Hepatocyte (in vitro differentiated cells): ENCODE results near the gene SMIM38. TPM values are rescaled to one million over a fixed set of nuclear protein-coding genes. Genes with fewer than 3 reads are reported as not detected.

Experiments
- DNase-seq: peaks from one replicate; pipeline ENCODE4 v3.0.0-alpha.2; 2016; ENCODE audit warnings: low spot score
- H2AFZ ChIP-seq: fragments of 200-600 bp; sonication (generic); 2 replicates; pipeline ENCODE4 v1.6.0; 2016; ENCODE audit warnings: antibody characterized with exemption, mild to moderate bottlenecking
- H3K27ac ChIP-seq: fragments of 200-600 bp; sonication (generic); 2 replicates; pipeline ENCODE4 v1.5.1; 2016; ENCODE audit warnings: mild to moderate bottlenecking
- H3K27me3 ChIP-seq: fragments of 200-600 bp; sonication (generic); 2 replicates; pipeline ENCODE4 v1.6.1; 2016
- H3K36me3 ChIP-seq: fragments of 200-600 bp; sonication (generic); replicated peaks from 2 replicates; pipeline ENCODE4 v1.5.1; 2016; ENCODE audit warnings: low read depth; ENCODE audit not compliant: insufficient read depth
- H3K4me1 ChIP-seq: fragments of 200-600 bp; sonication (generic); 2 replicates; pipeline ENCODE4 v1.5.1; 2016; ENCODE audit warnings: mild to moderate bottlenecking, moderate library complexity; ENCODE audit not compliant: insufficient read depth
- H3K4me2 ChIP-seq: fragments of 200-600 bp; sonication (generic); 2 replicates; pipeline ENCODE4 v1.6.0; 2016
- H3K4me3 ChIP-seq: fragments of 200-600 bp; sonication (generic); 2 replicates; pipeline ENCODE4 v1.5.1; 2016; ENCODE audit warnings: mild to moderate bottlenecking
- H3K79me2 ChIP-seq: fragments of 200-600 bp; sonication (generic); 2 replicates; pipeline ENCODE4 v1.6.0; 2017; ENCODE audit warnings: mild to moderate bottlenecking
- H3K9me2 ChIP-seq: fragments of 200-600 bp; sonication (generic); replicated peaks from 2 replicates; pipeline ENCODE4 v1.6.0; 2017; ENCODE audit warnings: mild to moderate bottlenecking; ENCODE audit not compliant: insufficient read depth
- H3K9me3 ChIP-seq: fragments of 200-600 bp; sonication (generic); 2 replicates; pipeline ENCODE4 v1.5.1; 2016; ENCODE audit warnings: low read depth, mild to moderate bottlenecking
- H4K20me1 ChIP-seq: fragments of 200-600 bp; sonication (generic); 2 replicates; pipeline ENCODE4 v1.6.0; 2016; ENCODE audit warnings: mild to moderate bottlenecking; ENCODE audit not compliant: insufficient read depth, poor library complexity, severe bottlenecking
- EZH2 ChIP-seq: fragments of 200-600 bp; sonication (generic); IDR thresholded peaks from 2 replicates; pipeline ENCODE4 v1.6.1; 2016; ENCODE audit warnings: antibody characterized with exemption, mild to moderate bottlenecking, borderline replicate concordance
- EZH2phosphoT487 ChIP-seq: fragments of 200-600 bp; sonication (generic); IDR thresholded peaks from one replicate; pipeline ENCODE4 v1.6.1; 2018; ENCODE audit warnings: antibody characterized with exemption, mild to moderate bottlenecking, low read depth, moderate library complexity; ENCODE audit not compliant: unreplicated experiment, severe bottlenecking
- WGBS: methylation state at CpG from one replicate; pipeline ENCODE4 v1.1.6; 2016; ENCODE audit warnings: low lambda C conversion rate; ENCODE audit errors: missing lambda C conversion rate; 5-methylcytosine and 5-hydroxymethylcytosine counted together
- polyA plus RNA-seq: library from polyadenylated mRNA; unstranded; fragments of >200 nt; fragmentation: Nextera tagmentation; extraction: Ambion mirVana; gene quantifications from 2 replicates; pipeline ENCODE4 v1.2.1, GENCODE V29; 2016
- total RNA-seq: library from RNA; depleted of rRNA; stranded (reverse); fragments of >200 nt; gene quantifications from 2 replicates; pipeline ENCODE4 v1.2.3, GENCODE V29; 2014
- TF ChIP-seq, protein P1 (sequence below): fragments of 200-600 bp; sonication (generic); IDR thresholded peaks from 2 replicates; pipeline ENCODE4 v1.5.1; 2016; ENCODE audit warnings: antibody characterized with exemption, mild to moderate bottlenecking; ENCODE audit not compliant: poor library complexity

SMIM38 gene
- total and polyA plus RNA-seq, 2 experiments from 2014 or later: 0.64 to 0.70 TPM

DNA sequence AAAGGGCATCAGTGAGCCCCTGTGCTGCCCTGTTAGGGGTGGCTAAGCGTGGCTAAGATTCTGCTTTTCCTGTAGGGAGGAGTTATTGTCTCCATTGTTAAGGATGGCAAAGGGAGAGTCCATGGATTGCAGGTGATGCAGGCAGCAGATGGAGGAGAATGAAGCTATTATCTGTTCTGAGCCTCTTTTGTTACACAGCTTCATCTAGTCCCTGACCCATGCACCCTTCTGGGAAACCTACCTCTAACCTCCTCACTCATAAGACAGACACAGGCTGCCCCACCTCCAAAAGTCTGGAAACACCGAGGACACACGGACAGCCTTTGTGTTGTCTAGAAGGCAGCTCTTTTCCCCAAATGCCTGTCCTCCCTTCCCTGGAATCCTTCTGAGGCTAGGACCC lies 13.7 kb downstream of the SMIM38 start:
- Histone ChIP-seq H4K20me1 (no peaks in the 10 kb centered on the region), H3K36me3 (no peaks in the 10 kb centered on the region), H3K4me2 (no peak overlapping the region), H3K27ac (no peak overlapping the region), H3K9me3 (no peaks in the 10 kb centered on the region), H3K27me3 (no peaks in the 10 kb centered on the region), H3K9me2 (no peaks in the 10 kb centered on the region), H3K79me2 (no peaks in the 10 kb centered on the region), H3K4me3 (no peak overlapping the region), H2AFZ (no peak overlapping the region), H3K4me1 (peaks cover 4% of the 10 kb centered on the region)
- DNase-seq: no peak
- TF ChIP-seq EZH2phosphoT487 (no peak), EZH2 (no peak)
- TF ChIP-seq, protein P1, sequence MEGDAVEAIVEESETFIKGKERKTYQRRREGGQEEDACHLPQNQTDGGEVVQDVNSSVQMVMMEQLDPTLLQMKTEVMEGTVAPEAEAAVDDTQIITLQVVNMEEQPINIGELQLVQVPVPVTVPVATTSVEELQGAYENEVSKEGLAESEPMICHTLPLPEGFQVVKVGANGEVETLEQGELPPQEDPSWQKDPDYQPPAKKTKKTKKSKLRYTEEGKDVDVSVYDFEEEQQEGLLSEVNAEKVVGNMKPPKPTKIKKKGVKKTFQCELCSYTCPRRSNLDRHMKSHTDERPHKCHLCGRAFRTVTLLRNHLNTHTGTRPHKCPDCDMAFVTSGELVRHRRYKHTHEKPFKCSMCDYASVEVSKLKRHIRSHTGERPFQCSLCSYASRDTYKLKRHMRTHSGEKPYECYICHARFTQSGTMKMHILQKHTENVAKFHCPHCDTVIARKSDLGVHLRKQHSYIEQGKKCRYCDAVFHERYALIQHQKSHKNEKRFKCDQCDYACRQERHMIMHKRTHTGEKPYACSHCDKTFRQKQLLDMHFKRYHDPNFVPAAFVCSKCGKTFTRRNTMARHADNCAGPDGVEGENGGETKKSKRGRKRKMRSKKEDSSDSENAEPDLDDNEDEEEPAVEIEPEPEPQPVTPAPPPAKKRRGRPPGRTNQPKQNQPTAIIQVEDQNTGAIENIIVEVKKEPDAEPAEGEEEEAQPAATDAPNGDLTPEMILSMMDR: no peak
- 85% methylated on average over 3 of the region's 3 CpGs for WGBS

DNA sequence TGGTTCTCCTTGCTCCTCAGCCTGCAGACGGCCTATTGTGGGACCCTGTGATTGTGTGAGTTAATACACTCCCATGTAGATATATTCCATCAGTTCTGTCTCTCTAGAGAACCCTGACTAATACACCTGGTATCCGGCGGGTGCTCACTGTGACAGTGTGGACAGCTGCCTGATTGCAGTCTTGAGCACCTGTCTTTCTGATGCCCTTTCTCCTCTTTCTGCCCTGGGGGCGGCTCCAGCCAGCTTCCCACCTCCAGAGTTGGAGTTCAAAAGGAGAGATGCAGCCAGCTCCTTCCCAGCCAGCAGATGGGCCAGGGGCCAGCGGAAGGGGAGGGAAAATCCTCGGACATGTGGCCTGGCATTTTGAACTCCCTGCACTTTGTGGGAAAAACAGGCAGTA lies 15.0 kb downstream of the SMIM38 start:
- TF ChIP-seq, protein P1: no peak
- TF ChIP-seq EZH2phosphoT487: no peak
- no peak for TF ChIP-seq EZH2
- H3K9me3 ChIP-seq: no peaks in the 10 kb centered on the region
- no peaks in the 10 kb centered on the region for H3K27me3 ChIP-seq
- H2AFZ ChIP-seq: no peak overlapping the region
- H3K36me3 ChIP-seq: no peaks in the 10 kb centered on the region
- H3K79me2 ChIP-seq: no peaks in the 10 kb centered on the region
- no peak overlapping the region for H3K27ac ChIP-seq
- peaks cover 4% of the 10 kb centered on the region for H3K4me1 ChIP-seq
- H3K4me2 ChIP-seq: no peak overlapping the region
- no peaks in the 10 kb centered on the region for H3K9me2 ChIP-seq
- no peaks in the 10 kb centered on the region for H4K20me1 ChIP-seq
- no peak overlapping the region for H3K4me3 ChIP-seq
- 63% methylated on average over 6 of the region's 6 CpGs for WGBS
- DNase-seq: no peak

DNA sequence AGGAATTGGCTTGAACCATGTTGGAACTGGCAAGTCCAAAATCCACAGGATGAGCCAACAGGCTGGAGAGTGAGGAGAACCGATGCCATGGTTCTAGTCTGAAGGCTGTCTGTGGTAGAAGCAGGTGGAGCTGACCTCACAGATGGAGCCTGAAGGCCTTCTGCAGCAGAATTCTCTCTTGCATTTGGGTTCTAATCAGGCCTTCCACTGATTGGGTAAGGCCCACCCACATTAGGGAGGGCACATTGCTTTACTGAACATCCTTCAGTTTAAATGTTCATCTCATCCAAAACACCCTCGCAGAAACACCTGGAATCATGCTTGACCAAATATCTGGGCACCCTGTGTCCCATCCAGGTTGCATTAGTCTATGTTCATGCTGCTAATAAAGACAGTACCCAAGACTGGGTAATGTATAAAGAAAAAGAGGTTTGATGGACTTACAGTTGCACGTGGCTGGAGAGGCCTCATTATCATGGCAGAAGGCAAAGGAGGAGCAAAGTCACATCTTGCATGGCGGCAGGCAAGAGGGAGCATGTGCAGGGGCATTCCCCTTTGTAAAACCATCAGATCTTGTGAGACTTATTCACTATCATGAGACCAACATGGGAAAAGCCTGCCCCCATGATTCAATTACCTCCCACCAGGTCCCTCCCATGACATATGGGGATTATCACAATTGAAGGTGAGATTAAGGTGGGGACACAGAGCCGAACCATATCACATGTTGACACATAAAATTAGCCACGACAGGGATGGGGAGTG lies 15.9 kb downstream of the SMIM38 start:
- Histone ChIP-seq H3K4me2 (no peak overlapping the region), H3K27me3 (no peaks in the 10 kb centered on the region), H3K4me3 (no peak overlapping the region), H3K79me2 (no peaks in the 10 kb centered on the region), H3K9me3 (no peaks in the 10 kb centered on the region), H3K36me3 (no peaks in the 10 kb centered on the region), H3K27ac (no peak overlapping the region), H2AFZ (no peak overlapping the region), H3K4me1 (peaks cover 3% of the 10 kb centered on the region), H3K9me2 (no peaks in the 10 kb centered on the region), H4K20me1 (no peaks in the 10 kb centered on the region)
- WGBS: 89% methylated on average over 6 of the region's 6 CpGs
- no peak for TF ChIP-seq EZH2
- DNase-seq: no peak

DNA sequence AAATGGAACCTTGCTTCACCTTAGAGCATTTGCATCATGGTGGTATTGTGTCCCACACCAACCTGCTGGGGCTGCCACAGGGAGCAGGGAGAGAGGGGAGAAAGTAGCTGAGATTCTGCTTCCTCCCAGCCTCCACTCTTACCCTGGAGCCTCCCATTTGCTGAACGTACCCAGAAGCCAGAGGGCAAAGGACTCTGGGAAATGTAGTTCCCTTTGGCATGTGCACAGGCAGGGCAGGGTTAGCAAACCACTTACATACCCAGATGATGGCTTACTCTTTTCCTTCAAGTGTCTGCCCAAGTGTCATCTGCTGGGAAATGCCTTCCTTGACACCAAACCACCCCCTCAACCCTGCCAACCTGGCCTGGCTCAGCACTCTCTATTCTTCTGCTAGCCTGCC lies 16.9 kb downstream of the SMIM38 start:
- Histone ChIP-seq H3K27me3 (no peaks in the 10 kb centered on the region), H3K9me2 (no peaks in the 10 kb centered on the region), H3K9me3 (no peaks in the 10 kb centered on the region), H2AFZ (no peak overlapping the region), H3K27ac (no peak overlapping the region), H4K20me1 (no peaks in the 10 kb centered on the region), H3K36me3 (no peaks in the 10 kb centered on the region), H3K79me2 (no peaks in the 10 kb centered on the region), H3K4me3 (no peak overlapping the region), H3K4me1 (no peaks in the 10 kb centered on the region), H3K4me2 (no peak overlapping the region)
- TF ChIP-seq EZH2 (no peak), EZH2phosphoT487 (no peak)
- TF ChIP-seq, protein P1: no peak
- WGBS: 8% methylated on average over 1 of the region's 1 CpG
- no peak for DNase-seq
